HUES64 (cell line): Measurements from ENCODE around the gene HOXC10.

ENCODE experiments used
- H3K27ac ChIP-seq: 2 replicates; pipeline ENCODE4 v1.7.0; 2013; ENCODE audit warnings: low read depth, low read length, inconsistent platforms
- H3K27me3 ChIP-seq: 2 replicates; pipeline ENCODE4 v1.6.1; 2013; ENCODE audit warnings: mild to moderate bottlenecking, low read length; ENCODE audit not compliant: insufficient read depth
- H3K36me3 ChIP-seq: 2 replicates; pipeline ENCODE4 v1.6.1; 2013; ENCODE audit warnings: mild to moderate bottlenecking, low read length; ENCODE audit not compliant: insufficient read depth
- H3K4me1 ChIP-seq: 2 replicates; pipeline ENCODE4 v1.6.1; 2013; ENCODE audit warnings: mild to moderate bottlenecking, low read length, moderate library complexity; ENCODE audit not compliant: insufficient read depth
- H3K4me3 ChIP-seq: 2 replicates; pipeline ENCODE4 v1.5.1; 2013; ENCODE audit warnings: mild to moderate bottlenecking, low read length, moderate library complexity
- H3K9ac ChIP-seq: 2 replicates; pipeline ENCODE4 v1.6.1; 2013; ENCODE audit warnings: mild to moderate bottlenecking, low read depth, low read length
- H3K9me3 ChIP-seq: 2 replicates; pipeline ENCODE4 v1.6.1; 2013; ENCODE audit warnings: low read depth, low read length; ENCODE audit not compliant: insufficient read depth
- WGBS: fragments of 150-250, 120-280 bp; methylation state at CpG from one replicate; pipeline ENCODE4 v1.1.7; 2013; ENCODE audit warnings: missing lambda C conversion rate; 5-methylcytosine and 5-hydroxymethylcytosine counted together

HOXC10 gene

DNA sequence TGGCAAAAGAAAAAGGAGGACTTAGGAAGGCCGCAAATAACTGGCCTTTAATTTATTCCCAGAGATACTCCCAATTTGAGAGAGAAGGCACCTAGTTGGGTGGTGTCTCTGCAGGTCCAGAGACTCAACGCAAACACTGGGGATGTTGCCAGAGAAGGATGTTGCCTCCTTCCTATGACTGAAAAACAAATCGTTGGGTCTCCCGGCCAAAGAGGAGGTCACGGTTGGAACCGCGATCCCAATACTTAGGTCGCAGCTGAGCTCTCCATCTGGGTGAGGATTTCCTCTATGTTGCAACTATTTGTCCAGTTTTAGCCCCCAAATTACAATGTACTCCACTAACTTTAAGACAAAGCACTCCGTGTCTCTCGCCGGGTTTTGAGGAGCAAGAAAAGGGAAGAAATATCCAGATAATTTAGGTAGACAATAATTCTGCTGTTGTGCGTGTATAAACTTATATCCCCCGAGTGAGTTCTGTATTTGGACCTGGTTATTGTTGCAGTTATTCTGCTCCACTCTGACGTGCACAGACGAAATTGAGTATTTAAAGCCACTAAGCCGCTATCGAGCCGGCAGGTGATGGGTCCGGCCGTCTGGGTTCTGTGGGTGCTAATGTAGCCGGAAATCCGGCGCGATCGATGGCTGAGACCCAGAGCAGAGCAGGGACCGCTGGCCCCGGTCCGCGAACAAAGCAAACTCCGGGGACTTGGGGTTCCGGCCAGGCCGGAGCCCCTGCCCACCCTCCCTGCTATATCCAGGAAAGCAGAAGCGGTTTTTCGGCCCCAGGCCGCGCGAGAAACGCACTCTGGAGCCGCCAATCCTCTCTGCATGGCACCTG, 24.5 kb upstream of the HOXC10 start:
- Histone ChIP-seq H3K36me3 (no peaks in the 10 kb centered on the region), H3K9me3 (no peaks in the 10 kb centered on the region), H3K4me1 (no peaks in the 10 kb centered on the region), H3K9ac (no peak overlapping the region), H3K27ac (no peak overlapping the region), H3K27me3 (peaks cover 100% of the 10 kb centered on the region), H3K4me3 (no peak overlapping the region)
- 37% methylated on average over 39 of the region's 39 CpGs for WGBS

DNA sequence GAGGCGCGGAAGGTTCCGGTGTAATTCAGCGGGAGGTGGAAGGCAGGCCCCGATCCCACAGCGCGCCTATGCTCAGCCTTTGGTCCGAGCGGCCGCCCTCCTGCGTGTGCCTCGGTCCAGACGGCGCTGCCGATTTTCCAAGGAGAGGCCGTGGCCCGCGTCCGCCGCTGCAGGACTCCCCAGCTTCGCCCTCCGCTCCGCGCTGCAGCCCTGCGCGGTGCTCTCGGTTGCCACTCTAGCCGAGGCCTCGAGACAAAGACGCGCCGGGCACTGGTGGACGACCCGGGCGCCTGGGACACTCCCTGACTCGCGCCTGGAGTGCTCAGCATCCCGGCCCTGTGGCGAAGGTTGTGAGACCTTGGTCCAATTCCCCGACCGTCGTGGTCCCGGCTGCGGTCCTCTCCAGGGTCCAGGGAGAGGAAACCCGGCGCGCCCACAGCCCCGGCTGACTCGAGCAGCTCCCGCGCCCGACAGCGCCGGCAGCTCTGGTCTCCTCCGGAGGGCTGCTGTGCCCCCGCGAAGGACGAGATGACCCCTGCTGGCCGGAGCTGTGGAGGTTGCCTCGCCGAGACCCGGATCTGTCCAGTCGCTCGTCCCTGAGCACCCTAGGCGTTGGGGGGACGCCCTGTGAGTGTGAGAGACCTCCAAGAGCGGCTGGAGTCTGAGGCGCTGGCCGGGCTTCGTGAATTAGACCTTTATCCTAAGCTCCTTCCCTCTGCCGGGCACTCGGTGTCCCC, 23.8 kb upstream of the HOXC10 start:
- Histone ChIP-seq H3K4me3 (no peak overlapping the region), H3K9ac (no peak overlapping the region), H3K27me3 (peaks cover 100% of the 10 kb centered on the region), H3K9me3 (no peaks in the 10 kb centered on the region), H3K36me3 (no peaks in the 10 kb centered on the region), H3K4me1 (no peaks in the 10 kb centered on the region), H3K27ac (no peak overlapping the region)
- 7% methylated on average over 72 of the region's 72 CpGs for WGBS

DNA sequence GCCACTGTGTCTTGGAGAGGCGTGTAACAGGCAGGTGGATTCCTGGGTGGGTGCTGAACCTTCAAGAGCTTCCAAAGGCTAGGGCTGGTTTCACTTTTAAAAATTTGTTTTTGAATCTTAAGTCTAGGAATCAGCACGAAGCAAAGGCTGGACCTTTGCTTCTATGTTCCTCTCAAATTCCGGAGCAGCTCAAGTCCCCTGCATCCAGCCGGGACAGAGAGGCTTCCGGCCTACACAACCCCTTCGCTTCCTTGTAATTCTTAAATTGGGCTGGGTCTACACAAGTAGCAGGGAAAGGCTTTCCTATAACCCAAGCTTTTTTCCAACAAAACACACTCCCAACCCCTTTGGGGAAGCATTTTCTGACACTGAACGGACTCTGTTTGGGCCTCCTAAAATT, 21.9 kb upstream of the HOXC10 start:
- 41% methylated on average over 7 of the region's 7 CpGs for WGBS
- Histone ChIP-seq H3K27ac (no peak overlapping the region), H3K27me3 (peaks cover 100% of the 10 kb centered on the region), H3K4me3 (no peak overlapping the region), H3K9ac (no peak overlapping the region), H3K36me3 (no peaks in the 10 kb centered on the region), H3K4me1 (no peaks in the 10 kb centered on the region), H3K9me3 (no peaks in the 10 kb centered on the region)

DNA sequence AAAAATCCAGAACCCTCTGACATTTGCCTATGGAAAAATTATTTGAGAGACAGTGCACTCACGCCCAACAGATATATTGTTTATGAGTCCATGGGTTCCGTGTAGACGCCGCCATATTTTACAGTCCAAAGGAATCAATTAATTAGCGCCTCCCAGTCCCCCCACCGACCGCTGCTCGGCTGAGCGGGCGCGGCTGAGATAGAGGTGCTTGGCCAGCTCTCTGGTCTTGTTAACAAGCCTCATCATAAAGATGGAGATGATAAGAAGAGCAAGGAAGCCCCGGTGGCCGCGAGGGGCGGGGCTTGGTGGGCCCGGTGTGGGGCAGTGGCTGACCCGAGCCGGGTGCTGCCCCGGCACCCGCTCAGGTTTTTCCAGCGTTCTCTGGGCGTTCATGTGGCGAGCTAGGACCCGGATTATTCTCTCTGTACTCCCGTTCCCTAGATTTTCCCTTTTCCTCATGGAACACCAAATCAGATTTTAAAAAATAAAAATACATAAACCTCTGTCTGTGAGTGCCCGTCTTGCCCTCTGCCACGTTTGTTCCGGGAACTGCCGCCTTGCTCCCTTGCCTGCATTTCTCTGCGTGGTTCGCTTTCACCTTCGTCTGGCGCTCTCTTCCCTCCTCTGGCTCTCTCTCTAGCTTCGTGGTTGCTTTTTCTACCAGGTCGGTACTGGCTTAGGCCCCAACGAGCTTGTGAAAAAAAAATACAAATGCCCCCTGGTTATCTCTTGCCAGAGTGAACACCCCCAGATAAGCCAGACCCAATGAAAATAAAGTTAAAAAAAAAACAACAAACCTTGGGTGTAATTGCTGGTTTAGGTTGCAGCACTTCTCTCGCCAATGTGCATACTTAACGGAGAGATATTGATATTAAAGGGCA, 21.3 kb upstream of the HOXC10 start:
- no peak overlapping the region for H3K27ac ChIP-seq

DNA sequence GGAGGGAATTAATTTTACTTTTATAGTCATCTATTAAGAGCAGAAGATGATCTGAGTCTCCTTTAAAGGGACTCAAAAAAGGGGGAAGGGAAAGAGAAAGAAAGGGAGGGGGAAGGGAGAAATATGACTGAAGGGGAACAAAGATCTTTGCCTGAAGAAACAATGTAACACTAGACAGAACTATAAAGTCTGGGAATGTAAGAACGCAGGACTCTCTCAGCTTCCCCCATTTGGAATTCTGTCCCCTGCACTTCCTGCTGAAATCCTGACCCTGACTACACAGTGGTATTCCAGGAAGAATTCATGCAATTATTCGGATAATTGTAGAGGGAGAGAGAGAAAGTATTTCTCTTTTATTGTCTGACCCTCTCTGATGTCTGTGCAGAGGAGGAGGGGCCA, 20.6 kb upstream of the HOXC10 start:
- 13% methylated on average over 2 of the region's 2 CpGs for WGBS

More for the DNA sequence above, 21.3 kb upstream of the HOXC10 start:
- Histone ChIP-seq H3K4me1 (no peaks in the 10 kb centered on the region), H3K27me3 (peaks cover 100% of the 10 kb centered on the region), H3K4me3 (no peak overlapping the region), H3K9ac (no peak overlapping the region), H3K9me3 (no peaks in the 10 kb centered on the region), H3K36me3 (no peaks in the 10 kb centered on the region)
- WGBS = 14% methylated on average over 38 of the region's 38 CpGs

DNA sequence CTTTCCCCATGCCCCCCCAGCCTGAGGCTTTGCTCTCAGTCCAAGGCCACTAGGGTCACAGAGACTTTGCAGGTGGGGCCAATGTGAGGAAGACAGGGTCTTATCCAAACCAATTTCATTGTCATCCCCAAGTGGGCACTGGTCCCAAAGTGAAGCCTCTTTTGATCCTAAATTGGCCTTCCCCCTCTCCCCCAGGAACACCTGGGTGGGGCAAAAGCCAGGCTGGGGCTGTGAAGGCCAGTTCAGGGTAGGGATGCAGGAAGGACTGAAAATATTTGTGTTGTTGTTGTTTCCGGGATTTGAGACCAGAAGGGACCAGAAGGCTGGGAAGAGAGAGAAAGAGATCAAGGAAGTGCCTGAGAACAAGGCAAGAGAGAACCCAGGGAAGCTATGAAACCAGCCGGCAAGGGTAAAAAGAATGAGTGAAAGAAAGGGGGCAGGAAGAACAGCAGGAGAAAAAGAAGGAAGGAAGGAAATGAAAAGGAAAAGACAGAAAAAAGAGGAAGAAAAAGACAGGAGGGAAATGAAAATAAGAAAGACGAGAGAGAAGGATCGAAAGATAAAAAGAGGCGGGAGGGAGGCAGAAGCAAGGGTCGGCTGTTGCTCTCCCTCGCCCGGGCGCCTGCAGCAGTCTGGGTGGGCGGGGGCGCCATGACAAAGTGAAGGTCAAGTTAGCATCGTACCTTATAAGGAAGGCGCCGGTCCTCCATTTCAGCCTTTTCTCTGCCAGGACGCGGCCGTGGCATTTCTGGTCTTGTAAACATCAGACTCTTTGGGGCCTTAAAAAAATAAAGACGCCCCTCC, 19.5 kb upstream of the HOXC10 start:
- Histone ChIP-seq H3K4me3 (no peak overlapping the region; the same call in 1 of the 2 replicates), H3K9ac (no peak overlapping the region)
- WGBS = 2% methylated on average over 18 of the region's 18 CpGs

More for the DNA sequence above, 20.6 kb upstream of the HOXC10 start:
- Histone ChIP-seq H3K9me3 (no peaks in the 10 kb centered on the region), H3K36me3 (no peaks in the 10 kb centered on the region), H3K9ac (no peak overlapping the region), H3K27ac (no peak overlapping the region), H3K27me3 (peaks cover 100% of the 10 kb centered on the region), H3K4me1 (no peaks in the 10 kb centered on the region), H3K4me3 (no peak overlapping the region)

DNA sequence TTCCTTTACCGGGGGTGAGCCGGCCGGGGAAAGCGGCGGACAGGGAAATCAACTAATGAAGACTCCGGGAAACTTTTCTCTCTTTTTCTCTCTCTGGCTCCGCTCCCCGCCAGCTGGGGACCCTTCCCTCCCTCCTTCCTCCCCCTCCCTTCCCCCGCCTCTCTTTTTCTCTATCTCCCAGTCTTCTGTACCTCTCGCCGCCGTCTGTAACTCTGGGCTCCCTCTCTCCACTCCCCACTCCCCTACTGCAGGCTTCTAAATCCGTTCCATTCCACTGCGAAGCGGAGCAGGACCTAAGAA, 18.9 kb upstream of the HOXC10 start:
- Histone ChIP-seq H3K27me3 (peaks cover 100% of the 10 kb centered on the region), H3K9me3 (no peaks in the 10 kb centered on the region), H3K36me3 (no peaks in the 10 kb centered on the region), H3K27ac (no peak overlapping the region), H3K4me3 (no peak overlapping the region; the same call in 1 of the 2 replicates), H3K4me1 (no peaks in the 10 kb centered on the region), H3K9ac (no peak overlapping the region)
- under 1% methylated on average over 15 of the region's 15 CpGs for WGBS

More for the DNA sequence above, 19.5 kb upstream of the HOXC10 start:
- no peak overlapping the region for H3K27ac ChIP-seq
- peaks cover 100% of the 10 kb centered on the region for H3K27me3 ChIP-seq
- no peaks in the 10 kb centered on the region for H3K4me1 ChIP-seq
- no peaks in the 10 kb centered on the region for H3K9me3 ChIP-seq
- no peaks in the 10 kb centered on the region for H3K36me3 ChIP-seq

DNA sequence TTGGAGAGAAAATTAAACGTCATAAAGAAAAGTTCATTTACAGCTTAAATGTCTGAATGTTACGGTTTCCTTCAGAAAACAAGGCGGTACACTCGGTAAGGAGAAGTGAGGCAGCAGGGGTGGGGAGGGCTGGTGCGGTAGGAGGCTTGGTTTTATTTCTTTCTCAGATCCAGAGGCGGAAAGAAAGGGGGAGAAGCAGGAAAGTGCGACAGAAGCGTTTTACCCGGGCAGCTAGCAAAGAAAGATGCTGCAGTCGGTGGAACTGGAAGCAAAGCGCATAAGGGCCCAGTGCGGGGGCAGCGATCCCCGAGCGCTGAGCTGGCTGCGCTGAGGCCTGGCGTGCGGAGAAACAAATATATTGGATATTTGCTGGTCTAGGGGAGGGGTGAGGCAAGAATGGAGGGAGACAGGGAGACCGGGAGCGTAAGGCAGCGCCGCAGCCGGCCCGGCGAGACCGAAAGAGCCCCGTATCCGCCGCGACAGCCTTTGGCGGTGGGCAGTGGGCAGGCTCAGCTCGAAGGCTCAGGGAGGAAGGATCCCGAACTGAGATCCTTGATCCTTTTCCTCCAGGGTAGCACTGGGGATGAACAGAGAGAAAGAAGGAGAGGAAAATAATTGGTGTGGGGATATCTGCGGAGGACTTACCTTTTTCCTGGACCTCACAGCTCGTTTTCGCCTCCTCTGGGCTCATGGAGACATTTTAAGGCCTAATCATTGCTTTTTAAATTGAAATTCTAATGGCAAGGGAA, 18.4 kb upstream of the HOXC10 start:
- no peak overlapping the region for H3K9ac ChIP-seq
- no peak overlapping the region for H3K27ac ChIP-seq
- 4% methylated on average over 36 of the region's 36 CpGs for WGBS
- H3K36me3 ChIP-seq = no peaks in the 10 kb centered on the region
- no peaks in the 10 kb centered on the region for H3K9me3 ChIP-seq
- H3K4me3 ChIP-seq = no peak overlapping the region
- peaks cover 100% of the 10 kb centered on the region for H3K27me3 ChIP-seq
- H3K4me1 ChIP-seq = no peaks in the 10 kb centered on the region

DNA sequence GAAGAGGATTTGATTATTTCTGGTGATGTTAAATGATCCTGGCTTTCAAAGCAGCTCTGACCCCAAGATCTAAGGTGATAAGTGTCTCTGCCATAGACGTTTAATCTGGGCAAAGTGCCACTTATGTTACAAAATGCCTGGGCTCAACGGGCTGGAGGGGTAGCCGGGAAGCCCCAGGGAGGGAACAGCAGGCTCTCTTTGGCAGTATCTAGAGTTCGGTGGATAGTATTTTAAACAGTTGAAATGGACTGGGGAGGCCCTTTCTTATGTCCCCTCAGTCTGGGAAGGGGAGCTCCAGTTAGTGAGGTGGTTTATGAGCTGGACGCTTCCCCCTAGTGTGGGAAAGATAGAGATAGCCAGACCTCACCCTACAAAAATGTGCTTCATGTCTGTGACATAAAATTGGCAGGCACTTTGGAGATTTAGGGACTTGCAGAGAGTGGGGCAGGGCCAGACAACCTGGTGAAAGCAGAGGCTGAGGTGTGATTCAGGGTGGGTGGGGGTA, 17.5 kb upstream of the HOXC10 start:
- H3K36me3 ChIP-seq = no peaks in the 10 kb centered on the region
- peaks cover 100% of the 10 kb centered on the region for H3K27me3 ChIP-seq
- no peak overlapping the region for H3K27ac ChIP-seq
- no peaks in the 10 kb centered on the region for H3K9me3 ChIP-seq
- 20% methylated on average over 5 of the region's 5 CpGs for WGBS
- H3K4me3 ChIP-seq = no peak overlapping the region
- no peaks in the 10 kb centered on the region for H3K4me1 ChIP-seq
- no peak overlapping the region for H3K9ac ChIP-seq
